GM12873 (cell line): ENCODE data around the gene ENO3.

Experiments
- TF ChIP-seq, protein P1 (sequence below): IDR thresholded peaks from 2 replicates; pipeline ENCODE4 v1.5.1; 2012; ENCODE audit warnings: low read depth, mild to moderate bottlenecking, moderate library complexity, low read length, control low read depth; ENCODE audit not compliant: insufficient read depth; ENCODE audit errors: missing control alignments

The ENO3 gene

DNA sequence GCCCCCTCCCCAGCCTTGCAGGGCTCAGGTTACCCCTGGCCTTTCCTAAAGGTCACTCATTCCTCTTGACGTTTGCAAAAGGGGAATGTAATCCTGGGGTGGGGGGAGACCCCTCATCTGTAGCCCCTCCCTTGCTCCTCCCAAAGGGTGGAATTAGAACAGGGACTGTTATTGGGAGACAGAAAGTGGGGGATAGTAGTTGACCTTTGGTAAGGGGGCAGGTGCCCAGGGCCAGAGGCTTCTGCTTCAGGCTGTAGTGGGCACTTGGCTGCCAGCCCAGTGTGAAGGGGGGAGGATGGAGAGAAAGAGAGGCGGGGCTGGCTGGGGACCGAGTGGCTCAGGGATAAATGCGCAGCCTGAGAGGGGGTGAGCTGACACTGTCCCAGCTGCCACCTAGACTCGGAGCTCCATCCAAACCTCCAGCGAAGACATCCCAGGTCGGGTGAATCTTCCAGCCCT is at the start of gene ENO3:
TSS of gene ENO3 (plus strand) at position 374 of the 459 bp plus-strand sequence. CDS start 711 bp downstream, outside the sequence.
- TF ChIP-seq, protein P1, sequence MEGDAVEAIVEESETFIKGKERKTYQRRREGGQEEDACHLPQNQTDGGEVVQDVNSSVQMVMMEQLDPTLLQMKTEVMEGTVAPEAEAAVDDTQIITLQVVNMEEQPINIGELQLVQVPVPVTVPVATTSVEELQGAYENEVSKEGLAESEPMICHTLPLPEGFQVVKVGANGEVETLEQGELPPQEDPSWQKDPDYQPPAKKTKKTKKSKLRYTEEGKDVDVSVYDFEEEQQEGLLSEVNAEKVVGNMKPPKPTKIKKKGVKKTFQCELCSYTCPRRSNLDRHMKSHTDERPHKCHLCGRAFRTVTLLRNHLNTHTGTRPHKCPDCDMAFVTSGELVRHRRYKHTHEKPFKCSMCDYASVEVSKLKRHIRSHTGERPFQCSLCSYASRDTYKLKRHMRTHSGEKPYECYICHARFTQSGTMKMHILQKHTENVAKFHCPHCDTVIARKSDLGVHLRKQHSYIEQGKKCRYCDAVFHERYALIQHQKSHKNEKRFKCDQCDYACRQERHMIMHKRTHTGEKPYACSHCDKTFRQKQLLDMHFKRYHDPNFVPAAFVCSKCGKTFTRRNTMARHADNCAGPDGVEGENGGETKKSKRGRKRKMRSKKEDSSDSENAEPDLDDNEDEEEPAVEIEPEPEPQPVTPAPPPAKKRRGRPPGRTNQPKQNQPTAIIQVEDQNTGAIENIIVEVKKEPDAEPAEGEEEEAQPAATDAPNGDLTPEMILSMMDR = no peak

DNA sequence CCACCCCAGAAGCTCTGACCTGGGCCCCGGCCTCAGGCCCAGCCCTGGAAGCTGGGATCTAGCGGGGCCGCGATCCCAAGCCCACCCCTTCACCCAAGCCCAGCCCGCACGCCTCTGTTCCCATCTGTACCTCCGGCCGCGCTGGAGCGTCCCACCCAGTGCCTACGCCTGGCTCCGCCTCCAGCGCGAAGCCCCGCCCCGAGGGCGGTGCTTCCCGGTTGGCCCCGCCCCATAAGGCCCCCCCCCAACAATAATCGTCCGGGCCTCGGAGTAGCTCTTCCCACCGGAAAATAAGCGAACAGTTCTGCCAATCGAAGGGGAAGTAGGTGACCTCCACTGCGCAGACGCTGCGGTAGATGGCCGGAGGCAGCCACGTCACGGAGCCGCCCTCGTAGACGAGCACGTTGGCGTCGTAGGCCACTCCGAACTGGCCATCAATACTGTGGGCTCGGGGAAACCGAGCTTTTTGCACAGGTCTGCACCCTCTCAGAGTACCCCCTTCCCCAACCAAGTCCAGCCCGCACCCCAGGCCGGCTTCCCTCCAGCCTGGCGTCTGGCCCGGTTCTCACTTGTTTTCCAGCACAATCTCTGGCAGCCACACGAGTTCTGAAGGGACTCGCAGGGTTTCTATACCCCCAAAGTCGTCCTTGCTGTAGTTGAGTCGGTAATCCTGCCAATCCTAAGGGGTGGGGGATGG is 49.1 kb upstream of the ENO3 start:
- TF ChIP-seq, protein P1 = no peak

DNA sequence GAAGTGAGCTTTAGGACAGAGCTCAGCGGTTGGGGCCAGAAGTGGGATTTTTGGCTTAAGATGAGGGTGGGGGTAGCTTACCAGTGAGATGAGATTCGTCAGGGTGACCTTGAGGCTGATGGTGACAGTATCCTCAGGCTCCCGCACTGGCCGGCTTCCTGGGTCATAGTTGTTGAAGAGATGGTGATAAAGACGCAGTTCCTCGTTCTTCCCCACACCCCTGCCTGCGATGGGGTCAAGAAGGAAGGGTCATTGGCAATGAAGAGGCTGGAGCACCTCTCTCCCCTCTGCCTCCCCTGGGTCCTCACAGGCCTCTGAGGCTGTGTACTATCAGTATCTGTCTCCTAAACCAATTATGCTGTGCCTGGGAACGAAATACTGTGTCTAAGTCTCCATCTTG is 48.4 kb upstream of the ENO3 start:
- TF ChIP-seq, protein P1 = no peak

DNA sequence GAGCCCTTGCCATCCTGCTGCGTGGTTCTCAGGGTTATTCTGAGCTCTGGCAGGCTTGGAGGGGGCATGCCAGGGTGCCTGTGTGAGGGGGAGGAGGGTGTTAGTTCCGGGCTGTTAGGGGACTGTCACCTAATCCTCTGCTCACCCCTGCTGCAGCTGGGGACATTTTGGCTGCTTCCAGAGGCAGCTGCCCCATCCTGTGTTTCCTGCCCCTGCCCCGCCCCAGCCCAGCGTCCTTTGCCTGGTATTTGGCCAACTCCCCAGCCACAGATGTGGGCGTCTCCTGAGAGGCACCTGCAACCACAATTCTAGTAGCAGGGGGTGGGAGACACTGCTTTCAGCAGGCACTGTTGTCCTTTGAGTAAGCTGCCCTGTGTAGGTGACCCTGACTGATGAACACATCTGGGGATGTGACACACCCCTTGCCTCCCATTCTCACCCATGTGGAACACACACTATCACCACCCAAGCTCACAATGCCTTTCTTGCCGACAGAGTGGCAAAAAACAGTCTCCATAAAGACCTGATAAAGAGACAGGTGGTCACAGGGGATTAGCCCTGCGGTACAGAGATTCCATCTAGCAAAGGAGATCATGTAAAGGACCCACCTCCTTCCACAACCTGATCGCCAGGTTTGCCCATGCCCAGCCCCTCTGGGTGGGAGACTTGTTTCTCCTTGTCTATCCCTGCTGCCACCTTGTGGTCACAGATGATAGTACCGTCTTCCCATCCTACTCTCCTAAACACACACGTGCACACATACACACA is 47.7 kb upstream of the ENO3 start, which contains the start of gene CHRNE:
TSS of gene CHRNE (minus strand) at position 48 of the 768 bp plus-strand sequence. CDS start at position 13, 35 bp downstream.
- TF ChIP-seq, protein P1 = peak; percentile 88

DNA sequence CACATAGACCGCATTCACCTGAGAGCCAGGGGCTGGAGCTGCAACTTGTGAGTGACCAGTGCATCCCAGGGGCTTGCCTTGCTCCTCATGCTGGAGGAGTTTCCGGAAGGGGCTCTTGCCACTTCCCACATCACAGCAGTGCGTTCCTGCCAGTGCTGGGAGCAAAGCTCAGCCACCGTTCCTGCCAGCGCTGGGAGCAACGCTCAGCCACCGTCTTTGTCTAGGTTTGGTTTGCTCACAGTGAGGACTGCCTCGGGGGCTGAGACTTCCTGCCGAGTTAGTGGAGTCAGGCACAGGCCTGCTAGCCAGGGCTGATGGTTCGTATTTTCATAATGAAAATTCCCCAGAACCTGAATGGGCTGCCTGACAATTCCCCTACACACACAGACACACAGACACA is 42.6 kb upstream of the ENO3 start:
- TF ChIP-seq, protein P1 = no peak

DNA sequence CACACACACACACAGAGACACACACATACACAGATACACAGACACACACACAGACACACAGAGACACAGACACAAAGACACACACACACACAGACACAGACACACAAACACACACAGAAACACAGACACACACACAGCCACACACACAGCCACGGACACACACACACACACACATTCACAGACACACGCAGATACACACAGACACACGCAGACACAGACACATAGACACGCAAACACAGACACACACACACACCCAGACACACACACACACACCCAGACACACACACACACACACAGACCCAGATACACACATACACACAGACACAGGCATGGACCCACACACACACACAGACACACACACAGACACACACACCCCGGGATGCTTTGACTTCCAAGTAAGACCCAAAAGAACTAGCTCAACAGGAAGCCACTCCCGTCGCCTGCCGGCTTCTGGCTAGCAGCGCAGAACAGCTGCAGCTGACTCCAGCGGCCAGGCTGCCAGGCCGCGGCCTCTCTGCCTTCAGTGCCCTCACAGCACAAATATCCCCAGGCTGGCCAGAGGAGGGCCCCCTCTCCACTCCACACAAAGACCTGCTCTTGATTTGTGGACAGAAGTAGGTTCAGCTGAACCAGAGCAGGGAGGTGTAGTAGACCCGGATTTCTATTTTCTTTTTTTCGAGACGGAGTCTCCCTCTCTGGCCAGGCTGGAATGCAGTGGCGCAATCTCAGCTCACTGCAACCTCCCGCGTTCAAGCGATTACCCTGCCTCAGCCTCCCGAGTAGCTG is 42.0 kb upstream of the ENO3 start:
- TF ChIP-seq, protein P1 = peak; percentile 85
